Nephron progenitor cell (in vitro differentiated cells): Measurements from ENCODE around the gene TBCEL.

Source experiments
- DNase-seq: peaks from one replicate; pipeline ENCODE4 v3.0.0; 2021
- H3K27ac Mint-ChIP-seq: 2 replicates; pipeline ENCODE4 v1.8.0; 2021; ENCODE audit warnings: mild to moderate bottlenecking, moderate library complexity, mixed read lengths
- H3K27me3 Mint-ChIP-seq: 2 replicates; pipeline ENCODE4 v1.8.0; 2021; ENCODE audit warnings: mild to moderate bottlenecking, low read depth, mixed read lengths; ENCODE audit not compliant: poor library complexity
- H3K36me3 Mint-ChIP-seq: 2 replicates; pipeline ENCODE4 v1.8.0; 2021; ENCODE audit warnings: low read depth, mixed read lengths
- H3K4me1 Mint-ChIP-seq: 2 replicates; pipeline ENCODE4 v1.8.0; 2021; ENCODE audit warnings: mixed read lengths
- H3K4me3 Mint-ChIP-seq: 2 replicates; pipeline ENCODE4 v1.8.0; 2021; ENCODE audit warnings: mild to moderate bottlenecking, moderate library complexity, mixed read lengths
- H3K9me3 Mint-ChIP-seq: 2 replicates; pipeline ENCODE4 v1.8.0; 2021; ENCODE audit warnings: mild to moderate bottlenecking, moderate library complexity, mixed read lengths
- TF ChIP-seq, protein P1 (sequence below): fragments of 200-600 bp; sonication (generic); IDR thresholded peaks from 2 replicates; pipeline ENCODE4 v1.5.0; 2021; ENCODE audit warnings: antibody characterized with exemption

The TBCEL gene

DNA sequence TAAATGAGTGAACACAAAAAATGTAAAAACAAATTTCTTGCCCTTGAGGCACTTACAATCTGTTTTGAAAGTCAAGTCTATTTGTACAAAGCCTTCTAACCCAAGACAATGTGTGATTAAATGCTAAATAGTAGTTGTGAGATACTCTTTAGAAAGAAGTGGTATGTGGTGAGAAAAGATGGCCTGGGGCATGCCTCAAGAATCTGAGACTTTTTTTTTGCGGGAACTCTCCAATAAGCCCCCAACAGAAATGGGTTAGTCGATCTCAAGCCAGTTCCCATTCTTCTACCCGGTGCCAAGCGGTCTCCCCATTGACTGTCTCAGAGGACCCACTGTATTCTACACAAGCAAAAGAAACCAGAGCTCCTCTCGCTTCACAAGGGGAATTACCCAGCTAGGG lies 26.9 kb upstream of the TBCEL start:
- Mint-ChIP-seq H3K4me1 (no peaks in the 10 kb centered on the region), H3K27ac (no peak overlapping the region), H3K4me3 (no peak overlapping the region), H3K36me3 (no peaks in the 10 kb centered on the region), H3K9me3 (no peaks in the 10 kb centered on the region), H3K27me3 (peaks cover 18% of the 10 kb centered on the region)
- no peak for DNase-seq
- TF ChIP-seq, protein P1, sequence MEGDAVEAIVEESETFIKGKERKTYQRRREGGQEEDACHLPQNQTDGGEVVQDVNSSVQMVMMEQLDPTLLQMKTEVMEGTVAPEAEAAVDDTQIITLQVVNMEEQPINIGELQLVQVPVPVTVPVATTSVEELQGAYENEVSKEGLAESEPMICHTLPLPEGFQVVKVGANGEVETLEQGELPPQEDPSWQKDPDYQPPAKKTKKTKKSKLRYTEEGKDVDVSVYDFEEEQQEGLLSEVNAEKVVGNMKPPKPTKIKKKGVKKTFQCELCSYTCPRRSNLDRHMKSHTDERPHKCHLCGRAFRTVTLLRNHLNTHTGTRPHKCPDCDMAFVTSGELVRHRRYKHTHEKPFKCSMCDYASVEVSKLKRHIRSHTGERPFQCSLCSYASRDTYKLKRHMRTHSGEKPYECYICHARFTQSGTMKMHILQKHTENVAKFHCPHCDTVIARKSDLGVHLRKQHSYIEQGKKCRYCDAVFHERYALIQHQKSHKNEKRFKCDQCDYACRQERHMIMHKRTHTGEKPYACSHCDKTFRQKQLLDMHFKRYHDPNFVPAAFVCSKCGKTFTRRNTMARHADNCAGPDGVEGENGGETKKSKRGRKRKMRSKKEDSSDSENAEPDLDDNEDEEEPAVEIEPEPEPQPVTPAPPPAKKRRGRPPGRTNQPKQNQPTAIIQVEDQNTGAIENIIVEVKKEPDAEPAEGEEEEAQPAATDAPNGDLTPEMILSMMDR = no peak

GRCh38 chr11:120998581-120998980 lies 25.3 kb upstream of the TBCEL start:
- Mint-ChIP-seq H3K4me3 (no peak overlapping the region), H3K9me3 (no peaks in the 10 kb centered on the region), H3K4me1 (no peaks in the 10 kb centered on the region), H3K27me3 (peaks cover 24% of the 10 kb centered on the region), H3K27ac (no peak overlapping the region), H3K36me3 (no peaks in the 10 kb centered on the region)
- TF ChIP-seq, protein P1 = no peak
- no peak for DNase-seq

GRCh38 chr11:121004206-121004840 lies 19.6 kb upstream of the TBCEL start:
- Mint-ChIP-seq H3K4me1 (no peaks in the 10 kb centered on the region), H3K9me3 (no peaks in the 10 kb centered on the region), H3K36me3 (no peaks in the 10 kb centered on the region), H3K4me3 (no peak overlapping the region), H3K27ac (no peak overlapping the region), H3K27me3 (peaks cover 27% of the 10 kb centered on the region)
- TF ChIP-seq, protein P1 = no peak
- DNase-seq = no peak

- H3K36me3 Mint-ChIP-seq = no peaks in the 10 kb centered on the region
- TF ChIP-seq, protein P1 = no peak
- H3K4me1 Mint-ChIP-seq = no peaks in the 10 kb centered on the region
- no peaks in the 10 kb centered on the region for H3K9me3 Mint-ChIP-seq
- no peak overlapping the region for H3K4me3 Mint-ChIP-seq
- H3K27ac Mint-ChIP-seq = no peak overlapping the region
- H3K27me3 Mint-ChIP-seq = peaks cover 24% of the 10 kb centered on the region
- DNase-seq = no peak
Observed at GRCh38 chr11:121006922-121007321, 17.0 kb upstream of the TBCEL start.

GRCh38 chr11:121008551-121008950 lies 15.4 kb upstream of the TBCEL start:
- TF ChIP-seq, protein P1 = no peak
- Mint-ChIP-seq H3K9me3 (no peaks in the 10 kb centered on the region), H3K4me1 (no peaks in the 10 kb centered on the region), H3K4me3 (no peak overlapping the region), H3K27me3 (peaks cover 18% of the 10 kb centered on the region), H3K27ac (no peak overlapping the region), H3K36me3 (no peaks in the 10 kb centered on the region)
- no peak for DNase-seq

DNA sequence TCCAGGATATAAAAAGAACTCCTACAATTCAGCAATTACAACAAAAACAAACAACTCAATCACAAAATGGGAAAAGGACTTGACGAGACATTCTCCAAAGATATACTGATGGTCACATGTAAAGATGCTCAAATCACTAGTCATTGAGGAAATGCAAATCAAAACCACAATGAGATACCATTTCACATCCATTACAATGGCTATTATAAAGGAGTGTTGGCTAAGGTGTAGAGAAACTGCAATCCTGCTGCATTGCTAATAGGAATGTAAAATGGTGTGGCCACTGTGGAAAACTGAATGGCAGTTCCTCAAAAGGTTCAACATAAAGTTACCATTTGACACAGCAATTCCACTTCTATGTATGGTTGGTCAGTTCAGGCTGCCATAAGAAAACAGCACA lies 11.8 kb upstream of the TBCEL start:
- TF ChIP-seq, protein P1 = no peak
- no peak for DNase-seq
- Mint-ChIP-seq H3K36me3 (no peaks in the 10 kb centered on the region), H3K27ac (no peak overlapping the region), H3K9me3 (no peaks in the 10 kb centered on the region), H3K27me3 (peaks cover 22% of the 10 kb centered on the region), H3K4me3 (no peak overlapping the region), H3K4me1 (no peaks in the 10 kb centered on the region)
